Colonic mucosa (tissue), 4 donors: ENCODE data around the gene SYTL3. TPM values are rescaled to one million over a fixed set of nuclear protein-coding genes. Genes with fewer than 3 reads are reported as not detected.
"Not testable (repeated sequence)": the region's sequence is repeated elsewhere in the genome, so short reads cannot be mapped to it uniquely, and the experiment has no call there.

Experiments used
- DNase-seq: peaks from one replicate; pipeline ENCODE4 v3.0.0-alpha.2; 2020
- H3K27ac ChIP-seq: fragments of 200-600 bp; one replicate; pipeline ENCODE4 v1.8.0; 2021
- H3K27me3 ChIP-seq: fragments of 200-600 bp; one replicate; pipeline ENCODE4 v1.8.0; 2021
- H3K36me3 ChIP-seq: fragments of 200-600 bp; one replicate; pipeline ENCODE4 v1.8.0; 2021
- H3K4me1 ChIP-seq: fragments of 200-600 bp; one replicate; pipeline ENCODE4 v1.8.0; 2021; ENCODE audit warnings: mild to moderate bottlenecking
- H3K4me3 ChIP-seq: fragments of 200-600 bp; one replicate; pipeline ENCODE4 v1.8.0; 2021
- H3K9ac ChIP-seq, 2 donors: one replicate each; pipeline ENCODE4 v1.7.0; 2013; ENCODE audit warnings: control low read depth in 2 of 2, low read depth in 2 of 2, low read length in 2 of 2
- H3K9me3 ChIP-seq: fragments of 200-600 bp; one replicate; pipeline ENCODE4 v1.8.0; 2021
- CTCF ChIP-seq: fragments of 200-600 bp; IDR thresholded peaks from one replicate; pipeline ENCODE4 v1.8.0; 2022; ENCODE audit warnings: antibody characterized with exemption, mild to moderate bottlenecking
- intact Hi-C: fragments of 100-400 bp; cut with DNase I; formaldehyde crosslinking; loops from one replicate; pipeline ENCODE4 v1.14.1; 2022
- total RNA-seq, 2 donors: library from RNA; stranded (reverse); fragmentation: NEBNext Ultra II Directional in 1 of 2; extraction: Animal tissue kit (Norgen Biotek cat#: 25700) in 1 of 2; gene quantifications; one replicate each; pipeline ENCODE4 v1.2.1, GENCODE V29; 2021
- donor health status: healthy.
- donor health status: DM: no; HTN: no; CAD: no.
- donor health status: DM: no; HTN: no; CAD: no.

The SYTL3 gene
- total RNA-seq, 2 donors from 2014 or later = 1.1 to 3.1 TPM

DNA sequence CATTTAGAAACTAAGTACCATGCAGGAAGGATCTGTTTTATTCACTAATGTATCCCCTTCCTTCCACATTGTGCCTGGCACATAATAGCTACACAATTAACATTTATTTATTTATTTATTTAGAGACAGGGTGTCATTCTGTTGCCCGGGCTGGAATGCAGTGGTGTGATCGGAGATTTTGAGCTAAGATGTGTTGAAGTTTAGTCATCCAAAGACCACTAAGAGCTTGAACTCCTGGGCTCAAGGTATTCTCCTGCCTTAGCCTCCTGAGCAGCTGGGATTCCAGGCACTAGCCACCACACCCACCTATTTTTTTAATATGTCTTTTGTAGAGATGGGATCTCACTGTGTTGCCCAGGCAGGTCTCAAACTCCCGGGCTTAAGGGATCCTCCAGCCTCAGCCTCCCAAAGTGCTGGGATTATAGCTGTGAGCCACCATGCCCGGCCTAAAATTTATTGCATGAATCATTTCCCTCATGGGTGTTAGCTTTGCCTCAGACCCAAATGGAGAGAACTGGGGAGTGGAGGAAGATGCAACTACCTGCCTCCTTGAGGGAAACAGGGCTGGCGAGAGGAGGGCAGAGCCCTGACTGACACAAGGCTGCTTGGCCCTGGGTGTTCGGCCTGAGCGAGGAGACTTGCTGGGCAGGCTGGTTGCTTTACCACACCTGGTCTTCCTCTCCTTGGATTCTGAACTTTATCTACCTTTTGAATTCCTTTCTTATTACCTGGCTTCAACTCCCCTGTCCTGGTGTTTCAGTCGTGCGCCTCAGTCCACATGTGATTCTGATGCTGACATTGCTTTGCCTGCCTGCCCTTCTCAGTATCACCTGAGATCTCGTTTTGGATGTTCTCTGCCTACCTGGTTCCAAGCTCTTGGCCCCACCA, 3.6 kb upstream of the SYTL3 start:
- no peaks in the 10 kb centered on the region for H3K36me3 ChIP-seq
- no peak overlapping the region for H3K27ac ChIP-seq
- peaks cover 15% of the 10 kb centered on the region for H3K4me1 ChIP-seq
- intact Hi-C loops = no loop called here
- H3K9me3 ChIP-seq = no peaks in the 10 kb centered on the region
- H3K9ac ChIP-seq = no peak overlapping the region
- no peak for TF ChIP-seq CTCF
- DNase-seq = peak; percentile 15
- no peak overlapping the region for H3K4me3 ChIP-seq
- H3K27me3 ChIP-seq = no peaks in the 10 kb centered on the region

DNA sequence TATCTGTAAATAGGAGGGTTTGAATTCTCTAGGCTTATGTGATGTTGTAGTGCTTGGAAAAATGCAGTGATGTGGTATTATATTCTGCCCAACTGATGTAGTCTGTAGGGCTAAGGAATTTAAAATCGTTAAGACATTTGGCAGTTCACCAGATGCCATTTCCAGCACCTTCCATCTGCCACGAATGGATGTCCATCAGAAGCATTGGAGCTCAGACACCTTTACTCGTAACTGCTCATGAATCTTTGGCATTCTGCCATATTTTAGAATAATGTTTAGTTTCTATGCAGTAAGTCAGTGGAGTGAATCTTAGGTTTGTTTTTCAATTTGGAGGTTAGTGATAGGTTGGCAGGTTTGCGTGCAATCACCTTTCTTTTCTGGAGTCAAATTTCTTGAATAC, 2.4 kb upstream of the SYTL3 start:
- DNase-seq = peak; percentile 4
- H3K4me3 ChIP-seq = no peak overlapping the region
- TF ChIP-seq CTCF = no peak
- peaks cover 8% of the 10 kb centered on the region for H3K4me1 ChIP-seq
- H3K9ac ChIP-seq = no peak overlapping the region
- H3K27me3 ChIP-seq = no peaks in the 10 kb centered on the region
- no peaks in the 10 kb centered on the region for H3K36me3 ChIP-seq
- intact Hi-C loops = no loop called here
- no peak overlapping the region for H3K27ac ChIP-seq
- no peaks in the 10 kb centered on the region for H3K9me3 ChIP-seq

DNA sequence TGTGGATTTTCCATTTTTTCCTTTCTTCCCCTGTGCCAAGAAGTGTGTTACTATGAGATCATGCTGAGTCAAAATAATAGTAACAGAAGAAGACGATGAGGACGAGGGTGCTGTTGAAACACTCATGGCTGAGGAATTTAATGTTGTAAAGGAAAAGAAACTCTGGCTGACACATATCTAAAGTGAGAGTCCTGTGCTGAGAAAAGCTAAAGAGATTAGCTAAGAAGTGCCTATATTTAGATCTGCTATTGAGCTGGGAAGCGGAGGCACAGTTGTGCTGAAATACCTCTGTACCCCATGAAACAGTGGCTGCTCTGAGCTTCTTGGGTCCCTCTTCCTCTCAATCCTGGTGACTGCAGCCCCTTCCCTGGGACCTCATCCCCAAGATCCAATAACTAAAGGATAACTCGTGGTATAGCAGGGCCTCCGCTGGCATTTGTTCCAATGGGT, 1.1 kb upstream of the SYTL3 start:
- no peak overlapping the region for H3K4me3 ChIP-seq
- no peaks in the 10 kb centered on the region for H3K27me3 ChIP-seq
- H3K9ac ChIP-seq = no peak overlapping the region
- peaks cover 4% of the 10 kb centered on the region for H3K4me1 ChIP-seq
- no peaks in the 10 kb centered on the region for H3K9me3 ChIP-seq
- no peaks in the 10 kb centered on the region for H3K36me3 ChIP-seq
- intact Hi-C loops = no loop called here
- H3K27ac ChIP-seq = peak overlapping the region; percentile 36
- TF ChIP-seq CTCF = no peak
- no peak for DNase-seq

GRCh38 chr6:158651981-158652737, 2.3 kb downstream of the SYTL3 start:
- H3K9me3 ChIP-seq, H3K27me3 ChIP-seq, intact Hi-C loops, H3K4me3 ChIP-seq, H3K4me1 ChIP-seq, H3K36me3 ChIP-seq, DNase-seq, H3K27ac ChIP-seq, H3K9ac ChIP-seq: not testable (repeated sequence)

DNA sequence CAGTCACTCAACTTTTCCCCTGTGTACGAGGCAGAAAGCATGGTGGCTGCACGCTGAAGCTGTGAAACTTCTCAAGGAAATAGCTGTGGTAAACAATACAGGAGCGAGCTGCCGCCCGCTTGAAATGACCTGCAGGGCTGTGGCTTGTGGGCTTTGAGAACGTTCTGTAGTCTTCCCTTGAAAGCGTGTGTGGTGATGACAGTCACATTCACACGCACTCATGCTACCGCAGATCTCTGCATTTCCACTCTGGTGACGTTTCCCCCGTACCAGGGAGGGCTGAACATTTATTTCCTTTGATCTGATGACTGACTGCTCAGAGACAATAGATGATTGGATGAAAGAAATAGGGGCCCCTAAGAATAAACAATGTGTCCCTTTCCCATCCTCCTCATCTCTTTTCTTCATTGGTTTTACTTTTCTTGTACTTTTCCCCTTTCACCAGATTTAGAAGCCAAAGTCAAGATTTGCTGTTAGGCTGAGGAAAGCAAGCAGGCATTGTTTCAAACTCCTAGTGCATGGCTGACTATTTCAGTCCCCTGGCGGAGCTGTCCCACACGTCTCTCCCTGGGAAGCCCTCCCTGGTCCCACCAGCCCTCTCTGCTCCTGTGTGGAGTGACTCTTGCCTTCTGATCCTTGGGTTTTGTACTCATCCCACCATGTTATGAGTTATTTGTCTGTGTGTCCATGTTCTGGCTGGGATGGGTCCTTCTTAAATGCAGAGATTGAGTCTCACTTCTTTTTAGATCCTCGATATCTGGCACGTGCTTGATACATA, 3.9 kb downstream of the SYTL3 start:
- TF ChIP-seq CTCF = no peak
- no peak overlapping the region for H3K4me3 ChIP-seq
- H3K27ac ChIP-seq = peak overlapping the region; percentile 66
- no peaks in the 10 kb centered on the region for H3K4me1 ChIP-seq
- DNase-seq = peak; percentile 47
- intact Hi-C loops = no loop called here
- H3K36me3 ChIP-seq = no peaks in the 10 kb centered on the region
- H3K9ac ChIP-seq = no peak overlapping the region
- H3K27me3 ChIP-seq = no peaks in the 10 kb centered on the region
- H3K9me3 ChIP-seq = no peaks in the 10 kb centered on the region
